Stimulated activated naive CD4-positive, alpha-beta T cell treated with Interleukin-2 at 50 U/mL for 16 hours (primary cell): ENCODE measurements around the gene OR5H14.
"Not testable (repeated sequence)": the region's sequence is repeated elsewhere in the genome, so short reads cannot be mapped to it uniquely, and the experiment has no call there.

Source experiments
- DNase-seq: peaks from one replicate; lab custom pipeline; 2025; lab: John Stamatoyannopoulos, UW

The OR5H14 gene

DNA sequence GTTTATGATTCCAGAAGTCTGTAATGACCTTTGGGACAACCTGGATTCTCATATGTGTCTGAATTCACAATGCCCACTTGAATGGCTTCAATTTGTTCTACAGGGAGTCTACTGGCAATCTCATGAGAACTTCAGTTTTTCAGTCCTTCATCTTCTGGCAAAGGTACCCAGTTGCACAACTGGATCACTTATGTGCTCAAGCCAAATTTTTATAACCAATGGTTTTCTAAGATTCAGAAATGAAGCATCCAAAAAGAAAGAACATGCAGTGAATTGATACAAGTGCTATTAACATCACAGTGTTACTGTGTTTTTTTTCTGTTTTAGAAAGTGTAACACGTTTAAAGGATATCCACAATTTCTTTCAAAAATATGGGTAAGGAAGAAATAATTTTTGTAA is at the start of gene OR5H14:
Gene OR5H14, plus strand, starts transcription at position 301 of the 400 bp plus-strand sequence. CDS start 1,907 bp downstream, outside the sequence.
- DNase-seq: no peak

DNA sequence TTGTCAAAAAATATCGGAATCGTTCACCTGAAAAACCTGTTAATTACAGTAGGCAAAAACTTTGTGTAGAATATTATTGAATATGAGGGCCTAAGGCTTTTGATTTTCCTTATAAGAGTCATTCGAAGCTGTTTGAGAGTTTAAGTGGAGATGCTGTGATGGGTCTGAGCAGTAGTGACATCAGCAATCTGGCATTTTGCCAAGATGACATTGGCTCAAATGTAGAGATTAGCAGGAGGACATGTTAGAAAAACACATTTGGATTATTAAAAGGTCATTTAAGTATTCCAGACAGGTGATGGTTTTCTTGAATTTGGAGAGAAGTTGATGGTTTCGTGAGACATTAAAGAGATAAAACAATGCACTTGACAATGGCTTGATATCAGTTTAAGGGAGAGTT is 47.4 kb upstream of the OR5H14 start:
- DNase-seq: no peak

DNA sequence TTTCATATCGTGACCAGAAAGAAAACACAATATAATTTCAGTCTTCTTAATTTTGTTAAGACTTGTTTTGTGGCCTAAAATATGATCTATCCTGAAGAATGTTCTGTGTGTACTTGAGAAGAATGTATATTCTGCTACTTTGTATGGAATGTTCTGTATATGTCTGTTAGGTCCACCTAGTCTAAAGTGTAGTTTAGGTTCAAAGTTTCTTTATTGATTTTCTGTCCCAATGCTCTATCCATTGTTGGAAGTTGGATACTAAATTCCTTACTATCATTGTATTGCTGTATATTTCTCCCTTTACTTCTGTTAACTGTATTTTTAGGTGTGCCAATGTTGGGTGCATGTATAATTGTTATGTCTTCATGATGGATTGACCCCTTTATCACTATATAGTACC is 39.1 kb upstream of the OR5H14 start:
- DNase-seq: no peak

DNA sequence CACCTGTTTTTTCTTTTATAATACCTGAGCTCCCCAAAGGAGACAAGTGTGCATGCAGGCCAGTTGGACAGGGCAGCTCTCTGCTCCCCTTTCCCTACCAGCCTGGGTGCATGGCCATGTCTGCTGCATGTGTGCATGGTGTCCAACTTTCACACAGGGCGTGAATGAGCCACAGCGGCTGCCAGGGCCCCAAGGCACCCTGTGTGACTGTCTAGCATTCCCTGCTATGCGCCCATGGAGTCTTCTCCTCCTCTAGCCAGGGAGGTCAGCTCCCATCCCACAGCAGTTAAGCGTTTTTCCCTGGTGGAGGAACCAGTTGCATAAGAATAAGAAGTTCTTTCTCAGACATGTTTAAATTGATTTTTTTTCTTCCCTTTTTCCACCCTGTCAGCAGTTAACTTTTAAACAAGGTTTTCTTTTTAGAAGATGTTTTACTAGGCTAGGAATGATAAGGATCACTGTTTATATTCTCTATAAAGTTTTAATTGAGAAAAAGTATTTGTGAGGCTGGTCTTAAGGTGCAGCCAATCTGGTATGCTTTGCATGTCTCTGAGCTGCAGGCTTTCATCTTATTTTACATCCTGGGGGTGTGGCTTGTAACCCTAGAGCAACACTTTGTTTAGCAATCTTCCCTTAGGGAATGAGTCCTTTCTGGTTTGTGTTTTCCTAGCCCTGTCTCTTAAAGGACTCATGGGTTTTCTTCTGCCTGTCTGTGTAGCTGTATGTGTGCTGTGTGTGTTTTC is 37.3 kb upstream of the OR5H14 start:
- DNase-seq: no peak

DNA sequence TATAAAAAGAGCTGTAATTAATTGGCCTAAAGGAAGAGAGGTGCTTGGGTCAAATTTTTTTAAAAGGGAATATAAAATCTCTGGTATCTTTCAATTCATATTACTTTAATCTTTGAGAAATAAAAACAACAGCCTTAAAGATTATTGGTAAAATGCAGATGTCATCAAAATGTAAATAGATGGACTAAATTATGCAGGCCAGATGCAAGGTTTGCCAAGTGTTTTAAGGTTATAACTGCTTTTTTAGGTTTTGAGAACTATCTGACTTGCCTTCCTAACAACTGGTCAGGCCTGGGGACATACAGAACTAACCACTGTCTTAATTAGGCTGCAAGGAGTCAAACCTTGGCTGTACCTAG is 36.8 kb upstream of the OR5H14 start:
- no peak for DNase-seq

DNA sequence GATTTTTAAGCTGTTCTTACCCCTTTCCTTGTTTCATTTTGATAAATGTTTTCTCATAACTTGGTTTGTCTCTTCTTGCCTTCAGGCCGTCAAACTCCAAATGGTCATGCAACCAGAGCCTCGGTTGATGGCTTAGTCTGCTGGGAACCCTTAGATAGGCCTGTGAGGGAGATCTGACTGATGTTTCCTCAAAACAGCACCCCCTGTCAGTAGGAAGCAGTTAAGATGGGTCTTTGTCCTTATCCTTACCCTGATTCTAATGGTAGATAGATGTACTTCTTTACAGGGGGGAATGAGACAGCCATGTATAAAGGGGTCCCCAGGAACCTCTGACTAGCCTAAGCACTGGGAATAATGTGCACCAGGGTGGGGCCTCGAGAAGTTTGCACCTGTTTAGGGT is 33.0 kb upstream of the OR5H14 start:
- no peak for DNase-seq

DNA sequence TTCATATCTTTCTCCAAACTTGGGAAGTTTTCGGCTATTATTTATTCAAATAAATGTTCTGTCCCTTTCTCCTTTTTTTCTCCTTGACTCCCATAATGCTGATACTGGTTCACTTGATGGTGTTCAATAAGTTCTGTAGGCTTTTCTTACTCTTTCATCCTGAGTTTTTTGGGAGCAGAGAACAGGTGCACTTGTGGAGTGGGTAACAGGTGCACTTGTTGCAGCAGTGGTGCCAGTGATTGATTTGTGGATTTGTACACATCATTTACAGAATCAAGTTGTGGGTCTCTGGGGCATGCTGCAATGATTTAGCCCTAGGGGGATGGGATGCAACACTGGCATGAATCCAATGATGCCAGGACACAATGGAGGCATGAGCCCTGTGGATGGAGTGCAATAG is 31.6 kb upstream of the OR5H14 start:
- no peak for DNase-seq

DNA sequence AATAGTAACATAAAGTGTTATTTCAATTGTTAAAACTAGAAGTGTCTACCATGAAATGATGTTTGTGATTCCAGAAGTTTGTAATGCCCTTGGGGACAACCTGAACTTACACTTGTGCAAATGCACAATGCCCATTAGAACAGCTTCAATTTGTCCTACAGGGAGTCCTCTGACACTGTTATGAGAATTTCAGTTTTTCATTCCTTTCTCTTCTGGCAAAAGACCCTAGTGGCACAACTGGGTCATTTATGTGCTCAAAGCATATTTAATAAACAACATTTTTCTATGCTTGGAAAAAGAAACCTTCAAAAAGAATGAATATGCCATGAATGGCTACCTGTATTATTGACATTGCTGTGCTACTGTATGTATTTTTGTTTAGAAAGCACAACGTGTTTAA is 16.9 kb upstream of the OR5H14 start, which contains the start of gene OR5H1:
Gene OR5H1, plus strand, starts transcription at position 301 of the 400 bp plus-strand sequence. CDS start 1,977 bp downstream, outside the sequence.
- no peak for DNase-seq

DNA sequence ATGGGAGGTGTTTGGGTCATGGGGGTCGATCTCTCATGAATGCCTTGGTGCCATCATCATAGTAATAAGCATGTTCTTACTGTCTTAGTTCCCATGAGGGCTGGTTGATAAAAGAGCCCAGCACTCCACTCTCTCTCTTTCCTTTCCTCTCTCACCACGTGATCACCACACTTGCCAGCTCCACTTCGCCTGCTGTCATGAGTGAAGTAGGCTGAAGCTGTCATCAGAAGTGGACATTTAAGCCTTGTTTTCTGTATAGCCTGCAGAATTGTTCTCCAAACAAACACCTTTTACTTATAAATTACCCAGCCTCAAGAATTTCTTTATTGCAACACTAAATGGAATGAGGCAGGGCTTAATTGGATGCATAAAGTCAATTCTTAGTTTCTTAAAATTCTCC is 10.6 kb upstream of the OR5H14 start:
- no peak for DNase-seq

DNA sequence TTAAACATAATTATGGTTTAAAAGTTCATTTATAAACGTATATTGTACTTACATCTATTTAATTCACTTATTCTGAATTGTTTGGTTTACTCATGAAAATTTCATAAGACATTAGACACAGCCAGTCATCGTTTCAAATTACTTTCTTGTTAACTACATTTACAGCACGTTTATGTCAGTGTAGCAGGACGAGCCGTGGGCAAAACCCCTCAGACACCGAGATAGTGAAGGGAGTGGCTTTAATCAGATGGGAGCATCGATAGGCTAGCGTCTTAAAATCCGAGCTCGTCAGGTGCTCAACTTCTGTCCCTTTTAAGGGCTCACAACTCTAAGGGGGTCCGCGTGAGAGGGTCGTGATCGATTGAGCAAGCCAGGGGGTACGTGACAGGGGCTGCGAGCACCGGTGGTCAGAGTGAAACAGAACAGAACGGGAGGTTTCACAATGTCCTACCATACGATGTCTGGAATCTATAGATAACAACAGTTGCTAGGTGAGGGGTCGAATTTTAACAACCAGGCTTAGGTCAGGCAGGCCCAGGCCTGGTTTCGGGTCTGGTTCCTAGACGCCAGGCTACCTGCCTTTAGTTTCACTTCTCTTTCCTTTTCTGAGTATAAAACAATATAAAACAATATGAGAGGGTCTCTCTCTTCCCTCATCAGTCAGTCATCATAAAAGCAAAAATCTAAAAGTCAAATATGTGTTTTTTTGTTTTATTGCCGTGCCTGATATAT is 9.3 kb upstream of the OR5H14 start:
- DNase-seq: not testable (repeated sequence)

DNA sequence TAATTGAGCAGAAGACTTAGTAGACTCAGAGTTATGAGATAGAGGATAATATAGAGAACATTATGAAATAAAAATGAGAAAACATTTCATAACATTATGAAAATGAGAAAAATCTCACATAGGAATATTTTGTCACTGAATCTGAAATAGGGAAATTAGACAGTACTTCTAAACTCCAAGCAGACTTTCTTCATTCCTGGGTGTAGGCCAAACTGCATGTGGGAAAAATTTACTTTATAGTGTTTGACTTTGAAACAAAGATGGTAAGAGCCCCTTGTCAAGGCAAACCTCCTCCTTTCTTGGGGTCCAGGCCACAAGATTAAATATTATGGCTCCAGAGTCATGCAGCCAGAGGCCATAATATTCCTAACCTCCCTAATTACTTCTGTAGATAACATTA is 6.7 kb upstream of the OR5H14 start:
- no peak for DNase-seq

DNA sequence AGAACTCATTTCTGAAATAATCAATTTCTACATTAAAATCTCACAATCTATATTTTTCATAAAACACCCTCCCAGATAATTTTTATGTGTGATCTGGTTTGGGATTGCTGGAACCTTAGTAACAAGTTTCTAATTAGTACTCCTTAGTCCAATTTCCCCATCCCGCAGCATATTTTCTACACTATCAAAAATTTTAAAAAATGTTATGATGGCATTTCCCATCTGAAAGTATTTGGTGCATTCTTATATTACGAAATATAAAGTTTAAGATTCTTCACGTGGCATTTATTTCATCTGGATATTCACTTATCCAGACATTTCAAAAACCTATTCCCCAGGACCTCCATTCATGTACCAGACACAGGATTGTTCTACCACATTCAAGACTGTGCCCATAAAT is 1.5 kb downstream of the OR5H14 start:
- DNase-seq: no peak

DNA sequence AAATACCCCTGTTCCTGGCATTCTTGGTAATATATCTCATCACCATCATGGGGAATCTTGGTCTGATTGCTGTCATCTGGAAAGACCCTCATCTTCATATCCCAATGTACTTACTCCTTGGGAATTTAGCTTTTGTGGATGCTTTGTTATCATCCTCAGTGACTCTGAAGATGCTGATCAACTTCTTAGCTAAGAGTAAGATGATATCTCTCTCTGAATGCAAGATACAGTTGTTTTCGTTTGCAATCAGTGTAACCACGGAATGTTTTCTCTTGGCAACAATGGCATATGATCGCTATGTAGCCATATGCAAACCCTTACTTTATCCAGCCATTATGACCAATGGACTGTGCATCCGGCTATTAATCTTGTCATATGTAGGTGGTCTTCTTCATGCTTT is 2.2 kb downstream of the OR5H14 start:
- not testable (repeated sequence) for DNase-seq

DNA sequence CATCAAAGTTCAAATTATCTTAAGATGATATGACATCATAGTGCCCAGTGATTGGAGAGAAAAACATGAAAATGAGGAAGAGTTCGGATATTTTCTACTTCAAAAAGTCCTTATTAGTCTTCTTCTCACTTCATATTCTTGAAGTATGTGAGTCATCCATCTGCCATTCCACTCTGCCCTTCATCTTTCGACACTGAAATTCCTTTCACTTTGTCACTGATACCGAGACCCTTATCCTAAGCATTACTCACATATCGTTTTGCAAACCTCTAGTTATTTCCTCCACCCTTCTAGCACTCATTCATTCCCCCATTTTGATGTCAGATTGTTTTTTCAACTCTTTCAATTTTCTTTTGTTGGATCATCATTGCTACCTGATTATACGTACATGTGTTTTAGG is 4.0 kb downstream of the OR5H14 start:
- DNase-seq: no peak

DNA sequence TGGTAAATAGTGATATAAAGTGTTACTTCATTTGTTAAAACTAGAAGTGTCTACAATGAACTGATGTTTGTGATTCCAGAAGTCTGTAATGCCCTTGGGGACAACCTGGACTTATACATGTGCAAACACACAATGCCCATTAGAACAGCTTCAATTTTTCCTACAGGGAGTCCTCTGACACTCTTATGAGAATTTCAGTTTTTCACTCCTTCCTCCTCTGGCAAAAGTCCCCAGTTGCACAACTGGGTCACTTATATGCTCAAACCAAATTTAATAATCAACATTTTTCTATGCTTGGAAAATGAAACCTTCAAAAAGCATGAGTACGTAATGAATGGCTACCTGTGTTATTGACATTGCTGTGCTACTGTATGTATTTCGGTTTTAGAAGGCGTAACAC is 19.1 kb downstream of the OR5H14 start, which contains the start of gene OR5H15:
Gene OR5H15, plus strand, starts transcription at position 301 of the 400 bp plus-strand sequence. CDS start 2,004 bp downstream, outside the sequence.
- DNase-seq: no peak

DNA sequence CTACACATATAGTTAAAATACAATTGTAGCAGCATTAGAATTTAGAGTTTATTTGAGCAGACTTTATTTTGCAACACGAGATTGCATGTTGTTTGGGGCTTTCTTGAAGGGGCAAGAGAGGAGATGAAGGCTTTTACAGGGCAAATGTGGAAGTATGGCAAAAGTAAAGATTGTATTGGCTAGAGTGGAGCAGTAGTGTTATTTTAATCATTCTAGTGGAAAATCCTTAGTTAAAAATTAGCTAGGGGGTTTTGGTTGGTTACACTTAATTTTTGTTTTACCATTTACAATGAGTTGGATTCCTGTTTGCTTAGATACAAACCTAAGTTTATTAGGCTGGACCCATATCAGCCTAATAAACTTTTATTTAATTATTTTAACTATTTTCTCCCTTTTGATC is 23.8 kb downstream of the OR5H14 start:
- no peak for DNase-seq

DNA sequence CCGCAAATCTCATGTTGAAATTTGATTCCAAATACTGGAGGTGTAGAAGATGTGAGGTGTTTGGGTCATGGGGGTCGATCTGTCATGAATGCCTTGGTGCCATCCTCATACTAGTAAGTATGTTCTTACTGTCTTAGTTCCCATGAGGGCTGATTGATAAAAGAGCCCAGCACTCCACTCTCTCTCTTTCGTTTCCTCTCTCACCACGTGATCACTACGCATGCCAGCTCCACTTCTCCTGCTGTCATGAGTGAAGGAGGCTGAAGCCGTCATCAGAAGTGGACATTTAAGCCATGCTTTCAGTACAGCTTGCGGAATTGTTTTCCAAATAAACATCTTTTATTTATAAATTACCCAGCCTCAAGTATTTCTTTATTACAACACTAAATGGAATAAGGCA is 25.3 kb downstream of the OR5H14 start:
- DNase-seq: no peak

DNA sequence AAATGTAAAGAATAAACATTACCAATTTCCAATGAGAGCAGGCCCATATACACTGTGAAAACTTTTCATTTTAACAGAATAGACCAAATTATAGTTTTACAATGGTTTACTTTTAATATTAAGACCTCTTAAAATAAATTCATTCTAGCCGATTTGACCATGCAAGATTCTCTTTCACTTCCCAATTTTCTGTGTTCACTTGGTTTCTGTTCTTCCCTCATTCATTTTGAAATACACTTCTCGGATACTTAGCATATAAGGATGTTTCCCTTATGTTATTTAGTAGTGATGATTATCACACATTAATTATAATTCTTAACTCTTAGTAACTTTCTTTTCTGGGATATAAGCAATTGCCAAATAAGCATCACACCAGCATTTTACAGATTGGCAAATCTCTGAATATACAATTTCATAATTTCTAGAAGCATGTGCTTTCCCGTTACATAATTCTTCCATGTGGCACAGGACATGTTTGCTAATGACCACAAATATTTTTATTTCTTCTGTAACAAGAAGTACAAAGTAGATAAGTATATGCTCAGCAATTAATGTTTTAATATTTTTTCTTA is 33.1 kb downstream of the OR5H14 start:
- DNase-seq: no peak

DNA sequence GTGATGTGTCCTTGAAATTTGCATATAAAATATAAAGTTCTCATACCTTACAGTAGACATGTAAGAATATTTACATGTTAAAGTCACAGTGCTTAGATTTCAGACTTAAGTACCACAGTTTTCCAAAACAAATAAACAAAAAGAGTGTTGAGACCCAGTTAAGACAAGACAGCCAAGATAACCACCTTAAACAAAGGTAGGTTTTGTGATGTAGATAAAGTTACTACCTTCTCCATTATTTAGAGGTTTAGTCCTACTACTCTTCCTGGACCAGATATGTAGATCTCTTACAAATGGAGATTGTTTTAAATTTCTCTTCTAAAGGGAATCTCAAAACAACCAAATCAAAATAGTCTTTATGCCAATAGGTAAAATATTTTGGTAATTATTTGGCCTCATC is 34.9 kb downstream of the OR5H14 start:
- no peak for DNase-seq

DNA sequence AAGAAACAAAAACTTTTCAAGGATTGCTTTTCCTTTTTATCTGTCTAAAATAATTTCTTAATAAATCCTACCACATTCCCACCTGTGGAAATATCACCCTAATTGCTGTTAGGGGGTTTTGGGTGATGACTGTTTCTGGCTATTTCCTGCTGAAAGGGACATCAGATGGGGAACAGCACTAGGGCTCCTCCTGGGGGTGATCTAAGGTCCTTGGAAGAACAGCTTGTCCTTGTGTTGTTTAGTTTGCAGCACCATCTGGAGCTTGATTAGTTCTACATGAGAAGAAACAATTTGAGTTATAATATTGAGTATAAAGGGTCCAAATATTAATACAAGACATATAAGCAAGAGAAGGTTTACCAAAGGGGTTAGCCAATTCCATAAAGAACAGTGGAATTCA is 37.9 kb downstream of the OR5H14 start:
- DNase-seq: no peak

DNA sequence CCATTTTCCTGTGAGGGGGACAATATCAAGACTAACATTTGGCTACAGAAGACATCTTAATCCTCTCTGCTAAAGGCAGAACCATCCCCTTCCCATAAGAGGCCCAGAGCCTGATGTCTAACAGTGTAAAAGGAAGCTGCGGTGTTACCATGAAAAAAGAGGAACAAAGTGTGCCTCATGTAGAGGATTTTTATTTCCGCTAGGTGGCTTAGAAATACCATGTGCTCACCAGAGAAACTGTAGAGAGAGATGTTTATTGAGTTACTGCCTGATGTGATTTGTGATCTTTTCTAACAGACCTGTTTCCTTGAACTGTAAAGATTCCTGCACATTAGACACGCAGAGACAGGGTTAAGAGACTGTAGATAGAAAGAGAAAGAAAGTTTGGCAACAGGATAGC is 41.3 kb downstream of the OR5H14 start:
- DNase-seq: no peak

DNA sequence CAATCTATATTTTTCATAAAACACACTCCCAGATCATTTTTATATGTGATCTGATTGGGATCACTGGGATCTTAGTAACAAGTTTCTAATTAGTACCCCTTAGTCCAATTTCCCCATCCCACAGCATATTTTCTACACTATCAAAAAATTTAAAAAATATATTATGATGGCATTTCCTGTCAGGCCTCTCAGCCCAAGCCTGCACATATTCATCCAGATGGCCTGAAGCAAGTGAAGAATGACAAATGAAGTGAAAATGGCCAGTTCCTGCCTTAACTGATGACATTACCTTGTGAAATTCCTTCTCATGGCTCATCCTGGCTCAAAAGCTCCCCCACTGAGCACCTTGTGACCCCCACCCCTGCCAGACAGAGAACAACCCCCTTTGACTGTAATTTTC is 43.6 kb downstream of the OR5H14 start:
- DNase-seq: not testable (repeated sequence)

DNA sequence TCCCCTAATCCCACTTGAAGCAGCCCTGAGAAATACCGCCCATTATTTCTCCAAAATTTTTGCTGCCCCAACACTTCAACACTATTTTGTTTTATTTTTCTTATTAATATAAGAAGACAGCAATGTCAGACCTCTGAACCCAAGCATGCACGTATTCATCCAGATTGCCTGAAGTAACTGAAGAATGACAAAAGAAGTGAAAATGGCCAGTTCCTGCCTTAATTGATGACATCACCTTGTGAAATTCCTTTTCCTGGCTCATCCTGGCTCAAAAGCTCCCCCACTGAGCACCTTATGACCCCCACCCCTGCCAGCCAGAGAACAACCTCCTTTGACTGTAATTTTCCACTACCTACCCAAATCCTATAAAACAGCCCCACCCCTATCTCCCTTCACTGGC is 49.0 kb downstream of the OR5H14 start:
- DNase-seq: not testable (repeated sequence)
